SK-N-SH treated with all-trans-retinoic acid at 6 μM for 48 hours (cell line): ENCODE measurements around the gene EFNB2.

ENCODE experiments used
- ATAC-seq: fragments of 200-7000 bp; cut with Tn5 transposase; 3 replicates; pipeline ENCODE4 v1.9.1; 2020; ENCODE audit warnings: mild to moderate bottlenecking, moderate library complexity
- ARNTL ChIP-seq: fragments of 450-650 bp; formaldehyde crosslinking; IDR thresholded peaks from 2 replicates; pipeline ENCODE4 v1.5.0; 2020; ENCODE audit warnings: low read depth, mild to moderate bottlenecking, moderate library complexity, borderline replicate concordance
- BACH2 ChIP-seq: fragments of 250-450 bp; sonication (Bioruptor Pico); IDR thresholded peaks from 2 replicates; pipeline ENCODE4 v1.9.0; 2021; ENCODE audit warnings: mild to moderate bottlenecking, borderline replicate concordance
- GLIS3 ChIP-seq: fragments of 250-450 bp; sonication (Bioruptor Pico); IDR thresholded peaks from 2 replicates; pipeline ENCODE4 v1.5.0; 2020; ENCODE audit warnings: mild to moderate bottlenecking, moderate library complexity
- OSR1 ChIP-seq: fragments of 250-450 bp; sonication (Bioruptor Pico); IDR thresholded peaks from 2 replicates; pipeline ENCODE4 v1.8.0; 2022; ENCODE audit warnings: moderate library complexity, mild to moderate bottlenecking, inconsistent platforms
- SNAI2 ChIP-seq: fragments of 250-450 bp; sonication (Bioruptor Pico); IDR thresholded peaks from 2 replicates; pipeline ENCODE4 v1.5.0; 2020; ENCODE audit warnings: mild to moderate bottlenecking, moderate library complexity
- TSHZ2 ChIP-seq: fragments of 250-450 bp; sonication (Bioruptor Pico); IDR thresholded peaks from 2 replicates; pipeline ENCODE4 v1.5.0; 2020; ENCODE audit warnings: mild to moderate bottlenecking, moderate library complexity
- ZC3H10 ChIP-seq: fragments of 250-450 bp; sonication (Bioruptor Pico); IDR thresholded peaks from 2 replicates; pipeline ENCODE4 v1.5.1; 2021; ENCODE audit warnings: mild to moderate bottlenecking, moderate library complexity
- ZFP3 ChIP-seq: fragments of 250-450 bp; sonication (Bioruptor Pico); IDR thresholded peaks from 2 replicates; pipeline ENCODE4 v1.5.0; 2020; ENCODE audit warnings: mild to moderate bottlenecking, moderate library complexity
- ZFP30 ChIP-seq: fragments of 450-650 bp; formaldehyde crosslinking; IDR thresholded peaks from 2 replicates; pipeline ENCODE4 v1.5.0; 2022; ENCODE audit warnings: mild to moderate bottlenecking, moderate library complexity
- ZNF565 ChIP-seq: fragments of 450-650 bp; formaldehyde crosslinking; conservative IDR thresholded peaks from 2 replicates; pipeline ENCODE4 v1.5.0; 2020; ENCODE audit warnings: low read depth, mild to moderate bottlenecking, moderate library complexity
- ZNF70 ChIP-seq: fragments of 450-650 bp; formaldehyde crosslinking; IDR thresholded peaks from 2 replicates; pipeline ENCODE4 v1.5.0; 2020; ENCODE audit warnings: mild to moderate bottlenecking, moderate library complexity
- TF ChIP-seq, protein P1 (sequence below): fragments of 250-450 bp; sonication (Bioruptor Pico); IDR thresholded peaks from 2 replicates; pipeline ENCODE4 v1.5.1; 2021; ENCODE audit warnings: mild to moderate bottlenecking, moderate library complexity
- TF ChIP-seq, protein P2 (sequence below): fragments of 250-450 bp; sonication (Bioruptor Pico); IDR thresholded peaks from 2 replicates; pipeline ENCODE4 v1.8.0; 2021; ENCODE audit warnings: low read depth, mild to moderate bottlenecking, moderate library complexity, borderline replicate concordance
- TF ChIP-seq, protein P3 (sequence below): fragments of 250-450 bp; sonication (Bioruptor Pico); IDR thresholded peaks from 2 replicates; pipeline ENCODE4 v1.5.1; 2020; ENCODE audit warnings: low read depth, mild to moderate bottlenecking, moderate library complexity

EFNB2 gene

DNA sequence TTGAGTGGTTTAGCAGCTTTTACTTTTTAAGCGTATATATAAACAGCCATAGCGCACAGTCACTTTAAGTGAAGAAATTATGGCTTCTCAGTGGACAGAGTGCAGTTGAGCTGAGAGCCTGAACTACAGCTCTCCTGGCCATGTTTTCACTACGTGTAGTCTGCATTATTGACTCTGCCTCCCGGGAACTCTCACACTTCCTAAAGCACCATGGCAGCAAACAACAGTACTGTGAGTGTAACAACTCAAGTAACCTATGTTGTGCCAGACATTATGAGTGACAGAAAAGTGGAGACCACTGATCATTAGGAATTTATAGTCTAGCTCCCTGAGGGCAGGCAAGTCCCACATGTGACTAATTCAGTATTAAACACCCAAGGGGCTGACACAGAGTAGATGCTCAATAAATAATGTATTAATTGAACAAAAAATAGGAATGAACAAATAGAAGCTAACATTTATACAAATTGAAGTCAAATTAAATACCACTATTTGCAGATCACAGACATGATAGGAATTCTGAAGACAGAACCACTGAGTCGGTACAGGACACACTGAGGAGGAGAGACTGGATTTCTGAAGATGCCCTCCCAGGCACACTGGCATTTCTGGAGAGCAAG is 19.7 kb downstream of the EFNB2 start (continued):
- no peak for TF ChIP-seq TSHZ2

DNA sequence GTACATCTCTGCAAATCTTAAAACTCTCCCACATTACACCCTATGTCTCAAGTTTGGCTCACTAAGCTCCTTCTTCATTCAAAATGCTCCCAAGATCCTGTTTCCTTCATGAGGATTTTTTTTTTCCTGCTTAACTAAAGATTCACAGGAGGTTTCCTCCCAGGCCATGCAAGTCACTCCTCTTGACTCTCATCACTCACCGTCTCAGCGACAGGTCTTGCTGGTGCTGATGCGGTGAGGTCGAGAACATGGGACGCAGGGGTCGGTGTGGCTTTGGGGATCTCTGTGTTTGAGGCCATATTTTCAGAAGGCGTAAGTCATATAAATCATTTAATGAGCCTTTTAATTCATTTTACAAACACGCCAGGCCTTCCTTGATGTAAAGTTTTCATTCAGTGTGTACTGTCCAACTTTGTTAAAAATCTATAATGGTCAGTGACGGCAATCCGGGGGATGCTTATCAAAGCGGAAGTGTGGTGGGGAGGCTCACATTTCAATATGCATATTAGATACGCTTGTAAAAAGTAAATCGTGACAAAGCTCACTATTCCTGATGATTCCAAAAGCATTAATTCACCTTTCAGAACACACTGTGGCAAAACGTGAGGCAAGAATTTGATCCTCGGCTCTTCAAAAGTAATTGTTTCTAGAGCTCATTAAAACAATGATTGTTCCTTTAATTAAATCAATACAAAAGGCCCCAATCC is 20.4 kb downstream of the EFNB2 start:
- TF ChIP-seq ZNF70 (CRISPR knock-in tag) (no peak), ZNF565 (CRISPR knock-in tag) (no peak), ZFP3 (no peak), ZFP30 (no peak), ARNTL (CRISPR knock-in tag) (no peak), OSR1 (no peak)
- no peak for ATAC-seq

DNA sequence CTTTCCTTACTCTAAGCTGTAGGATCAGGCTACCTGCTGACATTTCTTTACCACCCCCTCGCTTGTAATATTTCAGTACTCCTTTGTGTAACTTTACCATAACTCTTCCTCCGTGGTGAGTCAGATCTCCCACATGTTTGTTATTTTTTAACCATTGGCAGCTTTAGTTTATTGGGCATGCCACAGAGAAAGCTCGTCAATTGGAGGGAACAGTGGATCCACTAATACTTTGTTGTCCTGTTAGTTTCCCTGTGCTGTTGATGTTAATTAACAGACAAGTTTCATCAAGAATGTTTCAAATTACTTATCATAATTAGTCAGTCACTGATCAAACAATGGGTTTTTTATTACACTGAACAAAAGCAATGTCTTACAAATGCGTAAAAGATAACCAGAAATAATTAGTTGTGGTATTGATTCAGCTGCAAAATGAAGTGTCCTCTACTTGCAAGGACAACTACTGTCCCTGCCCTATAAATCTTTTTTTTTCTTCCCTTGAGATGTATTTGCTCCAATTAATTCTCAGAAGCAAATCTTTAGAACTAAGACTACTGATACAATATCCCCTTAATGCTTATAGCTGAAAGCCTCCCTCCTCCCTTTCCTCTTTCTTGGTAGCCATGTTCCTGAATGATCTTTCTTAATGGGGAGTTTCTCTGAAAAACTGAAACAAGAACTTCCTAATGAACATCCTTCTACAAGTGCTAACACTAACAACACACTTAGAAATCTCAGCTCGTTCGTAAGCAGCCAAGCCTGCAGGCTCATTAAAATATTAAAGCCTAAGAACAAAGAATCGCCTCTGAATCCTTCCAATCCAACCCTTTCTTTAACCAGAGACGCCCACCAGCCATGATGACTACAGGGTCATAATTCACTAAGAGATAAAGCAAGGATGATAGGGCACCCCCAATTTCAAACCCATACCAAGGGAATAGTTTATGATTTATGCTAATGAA is 22.2 kb downstream of the EFNB2 start:
- ATAC-seq = no peak
- no peak for TF ChIP-seq ZC3H10 (CRISPR knock-in tag)
- TF ChIP-seq GLIS3 = no peak
- TF ChIP-seq BACH2 (CRISPR knock-in tag) = no peak
- no peak for TF ChIP-seq TSHZ2
- TF ChIP-seq, protein P1, sequence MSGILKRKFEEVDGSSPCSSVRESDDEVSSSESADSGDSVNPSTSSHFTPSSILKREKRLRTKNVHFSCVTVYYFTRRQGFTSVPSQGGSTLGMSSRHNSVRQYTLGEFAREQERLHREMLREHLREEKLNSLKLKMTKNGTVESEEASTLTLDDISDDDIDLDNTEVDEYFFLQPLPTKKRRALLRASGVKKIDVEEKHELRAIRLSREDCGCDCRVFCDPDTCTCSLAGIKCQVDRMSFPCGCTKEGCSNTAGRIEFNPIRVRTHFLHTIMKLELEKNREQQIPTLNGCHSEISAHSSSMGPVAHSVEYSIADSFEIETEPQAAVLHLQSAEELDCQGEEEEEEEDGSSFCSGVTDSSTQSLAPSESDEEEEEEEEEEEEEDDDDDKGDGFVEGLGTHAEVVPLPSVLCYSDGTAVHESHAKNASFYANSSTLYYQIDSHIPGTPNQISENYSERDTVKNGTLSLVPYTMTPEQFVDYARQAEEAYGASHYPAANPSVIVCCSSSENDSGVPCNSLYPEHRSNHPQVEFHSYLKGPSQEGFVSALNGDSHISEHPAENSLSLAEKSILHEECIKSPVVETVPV (CRISPR knock-in tag) = no peak
- no peak for TF ChIP-seq ZNF70 (CRISPR knock-in tag)
- TF ChIP-seq ZFP3 = no peak
- TF ChIP-seq, protein P2, sequence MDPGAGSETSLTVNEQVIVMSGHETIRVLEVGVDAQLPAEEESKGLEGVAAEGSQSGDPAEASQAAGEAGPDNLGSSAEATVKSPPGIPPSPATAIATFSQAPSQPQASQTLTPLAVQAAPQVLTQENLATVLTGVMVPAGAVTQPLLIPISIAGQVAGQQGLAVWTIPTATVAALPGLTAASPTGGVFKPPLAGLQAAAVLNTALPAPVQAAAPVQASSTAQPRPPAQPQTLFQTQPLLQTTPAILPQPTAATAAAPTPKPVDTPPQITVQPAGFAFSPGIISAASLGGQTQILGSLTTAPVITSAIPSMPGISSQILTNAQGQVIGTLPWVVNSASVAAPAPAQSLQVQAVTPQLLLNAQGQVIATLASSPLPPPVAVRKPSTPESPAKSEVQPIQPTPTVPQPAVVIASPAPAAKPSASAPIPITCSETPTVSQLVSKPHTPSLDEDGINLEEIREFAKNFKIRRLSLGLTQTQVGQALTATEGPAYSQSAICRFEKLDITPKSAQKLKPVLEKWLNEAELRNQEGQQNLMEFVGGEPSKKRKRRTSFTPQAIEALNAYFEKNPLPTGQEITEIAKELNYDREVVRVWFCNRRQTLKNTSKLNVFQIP (CRISPR knock-in tag) = no peak
- TF ChIP-seq, protein P3, sequence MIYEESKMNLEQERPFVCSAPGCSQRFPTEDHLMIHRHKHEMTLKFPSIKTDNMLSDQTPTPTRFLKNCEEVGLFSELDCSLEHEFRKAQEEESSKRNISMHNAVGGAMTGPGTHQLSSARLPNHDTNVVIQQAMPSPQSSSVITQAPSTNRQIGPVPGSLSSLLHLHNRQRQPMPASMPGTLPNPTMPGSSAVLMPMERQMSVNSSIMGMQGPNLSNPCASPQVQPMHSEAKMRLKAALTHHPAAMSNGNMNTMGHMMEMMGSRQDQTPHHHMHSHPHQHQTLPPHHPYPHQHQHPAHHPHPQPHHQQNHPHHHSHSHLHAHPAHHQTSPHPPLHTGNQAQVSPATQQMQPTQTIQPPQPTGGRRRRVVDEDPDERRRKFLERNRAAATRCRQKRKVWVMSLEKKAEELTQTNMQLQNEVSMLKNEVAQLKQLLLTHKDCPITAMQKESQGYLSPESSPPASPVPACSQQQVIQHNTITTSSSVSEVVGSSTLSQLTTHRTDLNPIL (CRISPR knock-in tag) = no peak
- TF ChIP-seq SNAI2 (CRISPR knock-in tag) = no peak
- no peak for TF ChIP-seq ARNTL (CRISPR knock-in tag)
